ENCODE data around the gene SOD2. TPM values are rescaled to one million over a fixed set of nuclear protein-coding genes. Genes with fewer than 3 reads are reported as not detected.

Gene SOD2
- total and polyA plus RNA-seq, 7 donors = 573 to 11,097 (median 5,251) TPM

DNA sequence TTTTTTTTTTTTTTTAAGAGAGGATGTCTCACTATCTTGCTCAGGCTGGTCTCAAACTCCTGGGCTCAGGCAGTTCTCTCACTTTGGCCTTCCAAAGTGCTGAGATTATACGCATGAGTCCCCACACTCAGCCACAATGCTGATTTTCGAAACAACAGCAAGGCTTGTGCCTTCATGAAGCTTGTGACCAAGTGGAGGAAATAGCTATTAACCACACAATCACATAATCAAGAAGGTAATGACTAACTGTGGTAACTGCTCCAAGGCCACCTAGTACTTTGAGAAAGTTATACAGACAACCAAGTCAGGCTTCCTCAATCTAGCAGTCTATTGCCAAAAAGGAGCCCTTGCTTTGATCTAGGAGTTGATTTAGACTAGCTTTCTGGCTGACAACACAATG, 46.3 kb downstream of the SOD2 start:
- no peaks in the 10 kb centered on the region for H3K9me3 ChIP-seq
- peaks cover 4 to 12% of the 10 kb centered on the region in 2 donors for H3K36me3 ChIP-seq (ENCODE audit: insufficient read depth in 1 of 2, low read depth in 1 of 2)
- H3K4me1 ChIP-seq = peaks cover 4% of the 10 kb centered on the region
- intact Hi-C loops (cut with DNase I) = no loop called here
- no peak overlapping the region for H3K27ac ChIP-seq
- ATAC-seq (no peak), DNase-seq (no peak)
- H3K27me3 ChIP-seq (ENCODE audit: insufficient read depth in 3 of 3, low read length in 2 of 3) = no peaks in the 10 kb centered on the region
- TF ChIP-seq, protein P1, sequence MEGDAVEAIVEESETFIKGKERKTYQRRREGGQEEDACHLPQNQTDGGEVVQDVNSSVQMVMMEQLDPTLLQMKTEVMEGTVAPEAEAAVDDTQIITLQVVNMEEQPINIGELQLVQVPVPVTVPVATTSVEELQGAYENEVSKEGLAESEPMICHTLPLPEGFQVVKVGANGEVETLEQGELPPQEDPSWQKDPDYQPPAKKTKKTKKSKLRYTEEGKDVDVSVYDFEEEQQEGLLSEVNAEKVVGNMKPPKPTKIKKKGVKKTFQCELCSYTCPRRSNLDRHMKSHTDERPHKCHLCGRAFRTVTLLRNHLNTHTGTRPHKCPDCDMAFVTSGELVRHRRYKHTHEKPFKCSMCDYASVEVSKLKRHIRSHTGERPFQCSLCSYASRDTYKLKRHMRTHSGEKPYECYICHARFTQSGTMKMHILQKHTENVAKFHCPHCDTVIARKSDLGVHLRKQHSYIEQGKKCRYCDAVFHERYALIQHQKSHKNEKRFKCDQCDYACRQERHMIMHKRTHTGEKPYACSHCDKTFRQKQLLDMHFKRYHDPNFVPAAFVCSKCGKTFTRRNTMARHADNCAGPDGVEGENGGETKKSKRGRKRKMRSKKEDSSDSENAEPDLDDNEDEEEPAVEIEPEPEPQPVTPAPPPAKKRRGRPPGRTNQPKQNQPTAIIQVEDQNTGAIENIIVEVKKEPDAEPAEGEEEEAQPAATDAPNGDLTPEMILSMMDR (IDR thresholded peaks at IDR 0.05) = no peak
- H3K4me3 ChIP-seq = no peak overlapping the region
- 95 to 100% (median 96%) methylated on average over 2 of the region's 2 CpGs for WGBS, 3 donors

DNA sequence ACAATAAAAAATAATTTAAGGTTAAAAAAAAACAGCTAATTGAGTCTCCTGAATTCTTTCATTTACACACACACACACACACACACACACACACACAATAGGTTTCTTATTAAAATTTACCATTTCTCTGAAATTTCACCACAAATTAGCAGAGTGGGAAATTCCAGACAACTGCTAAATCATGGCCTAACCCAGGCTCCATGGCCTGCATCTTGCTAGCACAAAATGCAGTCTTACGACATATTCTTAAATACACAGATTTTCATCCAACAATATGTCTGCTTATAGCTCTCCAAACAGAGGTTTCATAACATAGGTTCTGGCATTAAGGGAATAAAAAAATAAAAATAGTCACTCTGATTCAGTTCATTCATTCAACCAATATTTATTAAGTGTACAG, 46.9 kb downstream of the SOD2 start:
- TF ChIP-seq, protein P1 (IDR thresholded peaks at IDR 0.05) = no peak
- 95 to 97% (median 97%) methylated on average over 1 of the region's 1 CpG for WGBS, 3 donors
- intact Hi-C loops (cut with DNase I) = no loop called here
- peaks cover 4 to 12% of the 10 kb centered on the region in 2 donors for H3K36me3 ChIP-seq (ENCODE audit: insufficient read depth in 1 of 2, low read depth in 1 of 2)
- peaks cover 4% of the 10 kb centered on the region for H3K4me1 ChIP-seq
- H3K4me3 ChIP-seq = no peak overlapping the region
- ATAC-seq = no peak
- H3K27ac ChIP-seq = no peak overlapping the region
- no peaks in the 10 kb centered on the region for H3K9me3 ChIP-seq
- no peak for DNase-seq
- no peaks in the 10 kb centered on the region for H3K27me3 ChIP-seq (ENCODE audit: insufficient read depth in 3 of 3, low read length in 2 of 3)

DNA sequence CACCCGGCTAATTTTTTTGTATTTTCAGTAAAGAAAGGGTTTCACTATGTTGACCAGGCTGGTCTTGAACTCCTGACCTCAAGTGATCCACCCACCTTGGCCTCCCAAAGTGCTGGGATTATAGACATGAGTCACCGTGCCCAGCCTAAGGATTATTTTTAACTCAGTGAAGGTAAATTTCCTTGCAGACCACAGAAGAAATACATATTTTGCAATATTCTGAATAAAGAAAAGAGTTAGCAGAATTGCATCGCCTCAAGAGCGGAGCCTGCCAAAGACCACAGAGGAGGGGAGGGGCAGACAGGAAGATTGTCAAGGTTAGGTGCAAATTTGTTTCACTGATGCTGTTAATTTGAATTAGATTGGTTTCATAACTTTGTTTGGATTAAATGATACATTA, 47.4 kb downstream of the SOD2 start:
- TF ChIP-seq, protein P1 (IDR thresholded peaks at IDR 0.05) = no peak
- DNase-seq (no peak), ATAC-seq (peak in 2 of 4 donors; percentile 27 to 36)
- WGBS, 3 donors = 76 to 84% (median 79%) methylated on average over 4 of the region's 4 CpGs
- H3K4me1 ChIP-seq = peaks cover 4% of the 10 kb centered on the region
- H3K36me3 ChIP-seq (ENCODE audit: insufficient read depth in 1 of 2, low read depth in 1 of 2) = peaks cover 2 to 12% of the 10 kb centered on the region in 2 donors
- intact Hi-C loops (cut with DNase I) = no loop called here
- no peaks in the 10 kb centered on the region for H3K9me3 ChIP-seq
- no peaks in the 10 kb centered on the region for H3K27me3 ChIP-seq (ENCODE audit: insufficient read depth in 3 of 3, low read length in 2 of 3)
- no peak overlapping the region for H3K27ac ChIP-seq
- H3K4me3 ChIP-seq = no peak overlapping the region

Other genes starting within 250 kb of the SOD2 start
- 100 to 1,000 TPM in 3 of 4 donors, 10 to 100 TPM in 1; 51.8 to 199 (median 107) TPM for gene WTAP, start 34.3 kb upstream of the SOD2 start, total RNA-seq
- 100 to 1,000 TPM; 131 to 284 (median 265) TPM for gene WTAP, start 34.3 kb upstream of the SOD2 start, polyA plus RNA-seq
- gene ACAT2, start 68.8 kb upstream of the SOD2 start, total RNA-seq = 1 to 10 TPM; 2.1 to 3.0 (median 2.6) TPM
- 1 to 10 TPM; 1.8 to 3.0 (median 2.3) TPM for gene ACAT2, start 68.8 kb upstream of the SOD2 start, polyA plus RNA-seq
- 100 to 1,000 TPM; 156 to 228 (median 193) TPM for gene TCP1, start 96.4 kb upstream of the SOD2 start, total RNA-seq
- gene TCP1, start 96.4 kb upstream of the SOD2 start, polyA plus RNA-seq = 100 to 1,000 TPM; 153 to 307 (median 277) TPM
- 10 to 100 TPM; 45.0 to 71.9 (median 60.1) TPM for gene MRPL18, start 97.2 kb upstream of the SOD2 start, total RNA-seq
- 100 to 1,000 TPM in 2 of 3 donors, 10 to 100 TPM in 1; 98.7 to 149 (median 145) TPM for gene MRPL18, start 97.2 kb upstream of the SOD2 start, polyA plus RNA-seq
- gene PNLDC1, start 107.0 kb upstream of the SOD2 start, total RNA-seq = under 1 TPM in 2 of 4 donors, not detected in 2; 0.17 to 0.49 TPM
- under 1 TPM; 0.09 to 0.25 (median 0.13) TPM for gene PNLDC1, start 107.0 kb upstream of the SOD2 start, polyA plus RNA-seq
- not detected for gene MAS1, start 197.7 kb upstream of the SOD2 start, total RNA-seq
- not detected for gene MAS1, start 197.7 kb upstream of the SOD2 start, polyA plus RNA-seq